GM13976 (cell line): ENCODE results near the gene DIPK1C.
A peak's percentile ranks its signal among the peaks of the same experiment; 100 is the strongest.

Experiments used
- DNase-seq: peaks from one replicate; pipeline ENCODE4 v3.0.0; 2012; ENCODE audit warnings: low spot score
- in situ Hi-C: fragments of 300-500 bp; cut with MboI; formaldehyde crosslinking; loops from one replicate; pipeline ENCODE4 v1.12.0; 2022; ENCODE audit warnings: low sequenced_read_pairs, mixed read lengths, inconsistent platforms; ENCODE audit not compliant: unreplicated experiment
- TF ChIP-seq, protein P1 (sequence below): IDR thresholded peaks from 2 replicates; pipeline ENCODE4 v1.5.1; 2012; ENCODE audit warnings: borderline replicate concordance, mild to moderate bottlenecking; ENCODE audit not compliant: insufficient read depth; ENCODE audit errors: extremely low read depth, missing control alignments, control extremely low read depth

The DIPK1C gene

DNA sequence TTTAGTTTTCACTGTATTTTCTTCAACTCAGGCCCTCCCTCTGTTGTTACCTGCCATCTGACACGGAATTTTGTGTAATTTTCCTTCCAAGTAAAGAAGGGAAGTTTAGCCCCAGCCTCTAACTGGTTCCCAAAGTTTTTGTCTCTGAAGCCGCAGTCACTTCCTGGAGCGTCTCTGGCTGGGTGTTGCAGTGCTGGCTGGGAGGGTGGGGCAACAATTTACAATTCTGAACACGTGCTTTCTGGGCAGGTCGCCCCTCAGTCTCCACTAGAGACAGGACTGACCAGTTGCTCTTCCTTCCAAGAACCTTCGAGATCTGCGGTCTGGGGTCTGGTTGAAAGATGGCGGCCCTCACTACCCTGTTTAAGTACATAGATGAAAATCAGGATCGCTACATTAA, 42.5 kb upstream of the DIPK1C start:
- TF ChIP-seq, protein P1, sequence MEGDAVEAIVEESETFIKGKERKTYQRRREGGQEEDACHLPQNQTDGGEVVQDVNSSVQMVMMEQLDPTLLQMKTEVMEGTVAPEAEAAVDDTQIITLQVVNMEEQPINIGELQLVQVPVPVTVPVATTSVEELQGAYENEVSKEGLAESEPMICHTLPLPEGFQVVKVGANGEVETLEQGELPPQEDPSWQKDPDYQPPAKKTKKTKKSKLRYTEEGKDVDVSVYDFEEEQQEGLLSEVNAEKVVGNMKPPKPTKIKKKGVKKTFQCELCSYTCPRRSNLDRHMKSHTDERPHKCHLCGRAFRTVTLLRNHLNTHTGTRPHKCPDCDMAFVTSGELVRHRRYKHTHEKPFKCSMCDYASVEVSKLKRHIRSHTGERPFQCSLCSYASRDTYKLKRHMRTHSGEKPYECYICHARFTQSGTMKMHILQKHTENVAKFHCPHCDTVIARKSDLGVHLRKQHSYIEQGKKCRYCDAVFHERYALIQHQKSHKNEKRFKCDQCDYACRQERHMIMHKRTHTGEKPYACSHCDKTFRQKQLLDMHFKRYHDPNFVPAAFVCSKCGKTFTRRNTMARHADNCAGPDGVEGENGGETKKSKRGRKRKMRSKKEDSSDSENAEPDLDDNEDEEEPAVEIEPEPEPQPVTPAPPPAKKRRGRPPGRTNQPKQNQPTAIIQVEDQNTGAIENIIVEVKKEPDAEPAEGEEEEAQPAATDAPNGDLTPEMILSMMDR: no peak
- peak; percentile 74 for DNase-seq
- in situ Hi-C loops: loop anchor here (10.0 kb wide), 1 partner anchor 145 kb away; no protein-coding TSS in a partner anchor

DNA sequence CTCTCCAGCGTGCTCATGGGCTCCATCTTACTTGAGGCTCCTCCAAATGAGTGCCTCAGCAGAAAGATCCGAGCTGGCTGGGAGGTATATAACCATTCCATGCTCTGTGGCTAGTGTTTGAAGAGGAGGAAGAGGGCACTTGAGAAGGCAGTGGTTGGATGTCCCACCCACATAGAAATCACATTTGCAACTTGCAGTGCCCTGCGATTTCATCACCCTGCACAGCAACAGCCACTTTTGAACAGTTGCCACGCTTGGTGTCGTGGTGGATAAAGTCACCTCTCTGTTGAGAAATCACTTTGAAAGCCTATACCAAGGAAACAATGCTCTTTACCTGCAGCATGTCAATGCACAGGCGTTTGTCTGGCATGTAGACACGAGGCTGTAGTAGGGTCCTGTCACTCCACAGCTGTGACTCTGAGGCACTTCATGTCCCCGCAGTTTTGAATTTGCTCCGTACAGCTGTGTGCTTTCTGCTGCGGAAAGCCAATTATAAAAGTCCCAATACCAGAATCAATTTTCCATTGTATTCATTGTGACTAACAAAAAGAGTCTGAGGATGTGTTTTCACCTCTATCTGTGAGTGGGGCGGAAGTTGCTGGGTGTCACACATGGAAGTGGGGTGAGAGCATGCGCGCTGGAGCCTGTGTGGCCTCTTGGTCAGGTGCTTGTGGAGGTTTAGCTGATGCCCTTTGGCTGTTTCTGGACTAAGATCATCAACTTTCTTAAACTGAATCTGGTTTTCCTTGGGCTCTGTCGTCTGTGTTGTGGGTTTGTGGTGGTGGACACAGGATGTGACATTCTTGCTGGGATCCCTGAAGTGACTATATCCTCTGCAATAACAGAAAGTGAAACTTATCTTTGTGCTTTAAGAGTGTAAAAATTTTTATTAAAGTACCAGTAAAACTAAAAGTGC, 41.9 kb upstream of the DIPK1C start:
- DNase-seq: peak; percentile 78
- TF ChIP-seq, protein P1: no peak
- in situ Hi-C loops: loop anchor here (10.0 kb wide), 1 partner anchor 144 kb away; no protein-coding TSS in a partner anchor

DNA sequence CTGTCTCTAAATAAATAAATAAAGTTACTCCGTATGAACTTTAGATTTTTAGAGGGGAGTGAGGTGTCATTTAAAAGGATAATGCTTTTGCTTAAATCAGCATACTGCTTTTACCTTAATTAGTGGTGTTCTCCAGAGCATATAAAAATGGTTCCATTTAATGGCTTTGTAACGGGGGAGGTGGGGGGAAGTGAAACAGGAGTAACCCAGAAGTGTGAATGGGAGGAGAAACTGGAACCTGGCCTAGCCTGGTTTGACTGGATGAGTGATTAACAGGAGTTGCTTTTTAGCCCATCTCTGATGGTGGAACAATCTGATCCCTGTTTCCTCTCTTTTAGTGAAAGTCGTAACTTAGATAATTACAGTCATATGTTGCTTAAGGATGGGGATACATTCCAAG, 40.7 kb upstream of the DIPK1C start:
- no peak for DNase-seq
- in situ Hi-C loops: loop anchor here (10.0 kb wide), 1 partner anchor 143 kb away; no protein-coding TSS in a partner anchor

DNA sequence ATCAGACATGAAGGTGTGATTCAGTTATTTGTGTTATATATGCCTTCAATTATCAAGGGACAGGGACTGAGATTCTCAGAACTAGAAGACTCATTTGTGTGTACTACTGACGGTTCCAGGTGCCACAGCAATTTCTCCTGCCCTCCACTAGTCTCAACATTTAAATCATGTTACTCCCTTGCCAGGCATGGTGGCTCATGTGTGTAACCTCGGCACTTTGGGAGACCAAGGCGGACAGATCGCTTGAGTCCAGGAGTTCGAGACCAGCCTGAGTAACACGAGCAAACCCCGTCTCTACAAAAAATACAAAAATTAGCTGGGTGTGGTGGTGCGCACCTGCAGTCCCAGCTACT, 40.2 kb upstream of the DIPK1C start:
- in situ Hi-C loops: loop anchor here (10.0 kb wide), 1 partner anchor 142 kb away; no protein-coding TSS in a partner anchor
- TF ChIP-seq, protein P1: no peak

More for the DNA sequence above, 40.7 kb upstream of the DIPK1C start:
- TF ChIP-seq, protein P1: no peak

DNA sequence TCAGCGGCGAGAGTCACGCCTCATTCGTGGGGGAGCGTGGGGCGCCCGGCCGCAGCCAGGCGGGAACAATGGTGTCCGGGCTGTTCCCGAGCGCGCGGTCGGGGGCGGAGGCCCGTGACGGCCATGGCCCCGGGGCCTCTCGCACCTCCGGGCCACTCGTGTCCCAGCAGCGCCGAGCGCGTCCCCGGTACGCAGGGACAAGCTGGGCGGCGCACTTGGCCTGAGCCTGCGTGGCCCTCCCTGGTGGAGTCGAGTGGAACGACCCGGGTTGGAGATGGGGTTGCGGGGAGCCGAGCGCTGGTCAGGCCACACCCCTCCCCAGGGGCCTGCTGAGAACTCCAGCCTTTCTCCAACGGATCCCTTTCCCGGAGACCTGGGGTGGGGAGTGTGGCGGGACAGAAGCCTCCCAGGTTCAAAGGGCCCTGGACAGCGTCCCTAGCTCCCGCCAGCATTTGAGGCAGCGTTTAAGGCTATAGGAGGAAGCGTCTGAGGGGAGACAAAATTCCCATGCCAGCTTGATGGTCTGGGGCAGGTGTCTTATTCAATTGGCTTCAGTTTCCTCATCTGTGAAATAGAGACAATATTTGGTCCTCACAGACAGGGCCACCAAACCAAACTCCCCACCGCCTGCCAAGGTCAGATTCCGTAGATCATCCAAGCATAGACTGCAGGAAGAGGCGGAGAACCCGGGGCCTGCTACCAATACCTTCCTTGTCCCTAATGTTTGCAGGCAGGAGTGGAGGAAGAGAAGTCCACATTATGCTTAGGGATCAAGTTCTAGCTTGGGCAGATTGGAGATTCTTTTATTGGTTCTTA, 39.6 kb upstream of the DIPK1C start:
- no peak for DNase-seq
- TF ChIP-seq, protein P1: no peak
- in situ Hi-C loops: loop anchor here (10.0 kb wide), 1 partner anchor 142 kb away; no protein-coding TSS in a partner anchor

More for the DNA sequence above, 40.2 kb upstream of the DIPK1C start:
- no peak for DNase-seq
